IMR-90 (cell line): ENCODE data around the gene PLCL1. TPM values are rescaled to one million over a fixed set of nuclear protein-coding genes. Genes with fewer than 3 reads are reported as not detected.

Source experiments
- ATAC-seq: fragments of 200-7000 bp; cut with Tn5 transposase; 2 replicates; pipeline ENCODE4 v1.9.1; 2020; ENCODE audit warnings: low read depth, mild to moderate bottlenecking, moderate library complexity
- BruUV-seq: library from RNA; stranded (reverse); fragments of 400-500 nt; replicated peaks from 2 replicates; lab custom pipeline; 2021; lab: Mats Ljungman, UMichigan
- CTCF ChIA-PET: fragments of 300-600 bp; formaldehyde crosslinking; extraction: SDS; loops from one replicate; lab custom pipeline; 2021; ENCODE audit warnings: antibody characterized with exemption; lab: Yijun Ruan, JAX
- POLR2A ChIA-PET: fragments of 300-600 bp; sonication (Branson Sonifier 250); formaldehyde crosslinking; loops from one replicate; lab custom pipeline; 2022; ENCODE audit warnings: antibody characterized with exemption; ENCODE audit not compliant: unreplicated experiment; lab: Charles Lee
- DNase-seq: peaks from one replicate; pipeline ENCODE4 v3.0.0; 2013
- H2AFZ ChIP-seq: replicated peaks from 2 replicates; pipeline ENCODE3; 2013; ENCODE audit warnings: low read length, mild to moderate bottlenecking; ENCODE audit not compliant: poor library complexity
- H2AK5ac ChIP-seq: 2 replicates; pipeline ENCODE4 v1.6.1; 2013; ENCODE audit warnings: low read depth, low read length, inconsistent platforms
- H2AK9ac ChIP-seq: replicated peaks from 2 replicates; pipeline ENCODE3; 2013; ENCODE audit warnings: mild to moderate bottlenecking, low read depth, low read length, moderate library complexity; ENCODE audit not compliant: poor library complexity
- H2BK120ac ChIP-seq: 2 replicates; pipeline ENCODE4 v1.6.1; 2013; ENCODE audit warnings: low read depth, low read length, inconsistent platforms
- H2BK15ac ChIP-seq: 3 replicates; pipeline ENCODE4 v1.6.1; 2013; ENCODE audit warnings: low read depth, low read length, inconsistent platforms
- H2BK20ac ChIP-seq: 2 replicates; pipeline ENCODE4 v1.6.1; 2013; ENCODE audit warnings: low read depth, mild to moderate bottlenecking, inconsistent platforms, low read length, moderate library complexity
- H2BK5ac ChIP-seq: 2 replicates; pipeline ENCODE4 v1.6.1; 2013; ENCODE audit warnings: mild to moderate bottlenecking, low read depth, low read length, inconsistent platforms; ENCODE audit not compliant: poor library complexity, severe bottlenecking
- H3K14ac ChIP-seq: replicated peaks from 2 replicates; pipeline ENCODE4 v1.6.1; 2013; ENCODE audit warnings: low read depth, low read length, inconsistent platforms
- H3K18ac ChIP-seq: 2 replicates; pipeline ENCODE4 v1.6.1; 2013; ENCODE audit warnings: low read depth, low read length, control low read depth
- H3K23ac ChIP-seq: 2 replicates; pipeline ENCODE4 v1.6.1; 2013; ENCODE audit warnings: low read depth, low read length, inconsistent platforms
- H3K27ac ChIP-seq: 2 replicates; pipeline ENCODE4 v1.5.1; 2013; ENCODE audit warnings: mild to moderate bottlenecking, control low read depth, low read length; ENCODE audit not compliant: insufficient read depth
- H3K27me3 ChIP-seq: 2 replicates; pipeline ENCODE4 v1.6.1; 2013; ENCODE audit warnings: low read length; ENCODE audit not compliant: control insufficient read depth, insufficient read depth
- H3K36me3 ChIP-seq: 2 replicates; pipeline ENCODE4 v1.6.1; 2013; ENCODE audit warnings: low read length, mixed read lengths; ENCODE audit not compliant: control insufficient read depth, insufficient read depth
- H3K4ac ChIP-seq: 2 replicates; pipeline ENCODE4 v1.6.1; 2013; ENCODE audit warnings: low read depth, low read length, inconsistent platforms
- H3K4me1 ChIP-seq: 2 replicates; pipeline ENCODE4 v1.6.1; 2013; ENCODE audit warnings: low read length, mixed read lengths; ENCODE audit not compliant: control insufficient read depth, insufficient read depth
- H3K4me2 ChIP-seq: 2 replicates; pipeline ENCODE4 v1.6.1; 2013; ENCODE audit warnings: low read depth, mild to moderate bottlenecking, control low read depth, low read length, moderate library complexity
- H3K4me3 ChIP-seq: 2 replicates; pipeline ENCODE4 v1.5.1; 2013; ENCODE audit warnings: low read depth, mild to moderate bottlenecking, control low read depth, low read length, moderate library complexity; ENCODE audit not compliant: insufficient read depth
- H3K56ac ChIP-seq: 2 replicates; pipeline ENCODE4 v1.6.1; 2013; ENCODE audit warnings: low read length, inconsistent platforms; ENCODE audit not compliant: insufficient read depth; ENCODE audit errors: extremely low read depth
- H3K79me1 ChIP-seq, 2 experiments: 2 replicates each; pipeline ENCODE4 v1.6.1; 2013; ENCODE audit warnings: low read length in 2 of 2, inconsistent platforms in 1 of 2, low read depth in 1 of 2
- H3K9ac ChIP-seq: 2 replicates; pipeline ENCODE4 v1.6.1; 2013; ENCODE audit warnings: low read depth, low read length, control low read depth
- H3K9me1 ChIP-seq: 2 replicates; pipeline ENCODE4 v1.6.1; 2013; ENCODE audit warnings: low read length, inconsistent platforms; ENCODE audit not compliant: insufficient read depth
- H3K9me3 ChIP-seq: 2 replicates; pipeline ENCODE4 v1.6.1; 2013; ENCODE audit warnings: low read length; ENCODE audit not compliant: control insufficient read depth, insufficient read depth
- H4K20me1 ChIP-seq: 2 replicates; pipeline ENCODE4 v1.6.1; 2013; ENCODE audit warnings: low read length, inconsistent platforms; ENCODE audit not compliant: insufficient read depth
- H4K5ac ChIP-seq: 2 replicates; pipeline ENCODE4 v1.6.1; 2013; ENCODE audit warnings: mild to moderate bottlenecking, low read depth, low read length, control low read depth
- H4K8ac ChIP-seq, 2 experiments: 2 replicates each; pipeline ENCODE4 v1.6.1; 2013; ENCODE audit warnings: low read depth in 2 of 2, low read length in 2 of 2, control low read depth in 1 of 2, inconsistent platforms in 1 of 2
- H4K91ac ChIP-seq: 2 replicates; pipeline ENCODE4 v1.6.1; 2013; ENCODE audit warnings: low read depth, low read length, inconsistent platforms; ENCODE audit not compliant: insufficient read depth
- BHLHE40 ChIP-seq: fragments of 150-350 bp; IDR thresholded peaks from 2 replicates; pipeline ENCODE4 v1.6.1; 2016; ENCODE audit warnings: mild to moderate bottlenecking, low read depth, low read length
- CEBPB ChIP-seq: IDR thresholded peaks from 2 replicates; pipeline ENCODE4 v1.6.1; 2012; ENCODE audit warnings: low read depth, low read length, improper control_type of control experiment
- CHD1 ChIP-seq: IDR thresholded peaks from 2 replicates; pipeline ENCODE4 v1.6.1; 2012; ENCODE audit warnings: low read depth, low read length, improper control_type of control experiment
- CTCF ChIP-seq: conservative IDR thresholded peaks from 2 replicates; pipeline ENCODE4 v1.5.1; 2012; ENCODE audit warnings: mild to moderate bottlenecking, low read depth, low read length, improper control_type of control experiment
- ELK1 ChIP-seq: fragments of 150-350 bp; IDR thresholded peaks from 2 replicates; pipeline ENCODE4 v1.6.1; 2016; ENCODE audit warnings: low read depth, mild to moderate bottlenecking, low read length, moderate library complexity, borderline replicate concordance
- FOS ChIP-seq: fragments of 150-350 bp; IDR thresholded peaks from 2 replicates; pipeline ENCODE4 v1.6.1; 2016; ENCODE audit warnings: low read depth, low read length
- MAFK ChIP-seq: IDR thresholded peaks from 2 replicates; pipeline ENCODE4 v1.6.1; 2012; ENCODE audit warnings: low read depth, low read length, improper control_type of control experiment
- MAZ ChIP-seq: IDR thresholded peaks from 2 replicates; pipeline ENCODE4 v1.6.1; 2012; ENCODE audit warnings: low read depth, mild to moderate bottlenecking, low read length, improper control_type of control experiment, moderate library complexity, borderline replicate concordance
- MXI1 ChIP-seq: IDR thresholded peaks from 2 replicates; pipeline ENCODE4 v1.6.1; 2012; ENCODE audit warnings: low read depth, mild to moderate bottlenecking, low read length, moderate library complexity, borderline replicate concordance
- NFE2L2 ChIP-seq: fragments of 150-350 bp; IDR thresholded peaks from 2 replicates; pipeline ENCODE4 v1.6.1; 2016; ENCODE audit warnings: low read depth, mild to moderate bottlenecking, low read length
- POLR2A ChIP-seq: IDR thresholded peaks from 2 replicates; pipeline ENCODE4 v1.6.1; 2012; ENCODE audit warnings: mild to moderate bottlenecking, low read depth, low read length
- RAD21 ChIP-seq: IDR thresholded peaks from 2 replicates; pipeline ENCODE4 v1.6.1; 2012; ENCODE audit warnings: low read length, improper control_type of control experiment
- RCOR1 ChIP-seq: IDR thresholded peaks from 2 replicates; pipeline ENCODE4 v1.6.1; 2012; ENCODE audit warnings: mild to moderate bottlenecking, low read length, improper control_type of control experiment; ENCODE audit not compliant: insufficient replicate concordance
- RFX5 ChIP-seq: IDR thresholded peaks from 2 replicates; pipeline ENCODE4 v1.8.0; 2012; ENCODE audit warnings: low read depth, mild to moderate bottlenecking, low read length, moderate library complexity
- SMC3 ChIP-seq: fragments of 150-350 bp; IDR thresholded peaks from 2 replicates; pipeline ENCODE4 v1.6.1; 2016; ENCODE audit warnings: low read depth, mild to moderate bottlenecking, antibody characterized with exemption, low read length, moderate library complexity
- USF2 ChIP-seq: fragments of 150-350 bp; IDR thresholded peaks from 2 replicates; pipeline ENCODE4 v1.6.1; 2017; ENCODE audit warnings: mild to moderate bottlenecking, antibody characterized with exemption, low read length, low read depth
- WGBS, 2 experiments: methylation state at CpG; one replicate each; pipeline versions ENCODE4 v1.1.5 to v1.1.7; 2013; ENCODE audit warnings: missing lambda C conversion rate in 2 of 2; ENCODE audit not compliant: insufficient read length in 1 of 2; ENCODE audit errors: extremely low coverage in 2 of 2; 5-methylcytosine and 5-hydroxymethylcytosine counted together
- dilution Hi-C: fragments of 300-500 bp; cut with HindIII; formaldehyde crosslinking; loops from one replicate; pipeline ENCODE4 v1.14.3; 2018; ENCODE audit warnings: low sequenced_read_pairs; ENCODE audit not compliant: unreplicated experiment
- in situ Hi-C: fragments of 300-500 bp; cut with MboI; formaldehyde crosslinking; loops from 3 replicates; pipeline ENCODE4 v1.14.3; 2019; ENCODE audit warnings: low sequenced_read_pairs, inconsistent platforms, mixed read lengths
- intact Hi-C: fragments of 100-400 bp; cut with micrococcal nuclease; formaldehyde crosslinking; loops from 2 replicates; pipeline ENCODE4 v1.10.0; 2022
- polyA plus RNA-seq, 3 experiments: library from polyadenylated mRNA; depleted of rRNA; stranded (reverse); fragments of >200 nt; gene quantifications; 2 replicates each; pipeline ENCODE4 v1.2.3, GENCODE V29; 2012; ENCODE audit warnings: low replicate concordance in 1 of 3
- total RNA-seq: library from RNA; depleted of rRNA; stranded (reverse); fragments of >200 nt; gene quantifications from 2 replicates; pipeline ENCODE4 v1.2.3, GENCODE V29; 2012

Gene PLCL1
- total and polyA plus RNA-seq, 2 of the 4 experiments (the other 2 are of a cell fraction) = 0.14 to 0.18 TPM

- Histone ChIP-seq H3K79me1 (no peaks in the 10 kb centered on the region), H3K36me3 (no peaks in the 10 kb centered on the region), H4K8ac (no peak overlapping the region), H4K91ac (no peak overlapping the region), H3K4ac (no peak overlapping the region), H3K9ac (no peak overlapping the region), H3K9me1 (no peaks in the 10 kb centered on the region; the same call in 1 of the 2 replicates), H3K9me3 (no peaks in the 10 kb centered on the region), H2BK5ac (no peak overlapping the region), H3K56ac (no peak overlapping the region), H2AFZ (no peak overlapping the region), H3K4me2 (no peak overlapping the region), H2BK120ac (no peak overlapping the region), H2BK20ac (no peak overlapping the region), H3K18ac (no peak overlapping the region), H2AK9ac (no peak overlapping the region), H3K23ac (no peak overlapping the region), H3K27me3 (no peaks in the 10 kb centered on the region), H3K27ac (no peak overlapping the region), H2AK5ac (no peak overlapping the region), H4K20me1 (no peaks in the 10 kb centered on the region), H3K14ac (no peak overlapping the region), H3K4me3 (no peak overlapping the region), H2BK15ac (no peak overlapping the region), H4K5ac (no peak overlapping the region), H3K4me1 (no peaks in the 10 kb centered on the region)
- dilution Hi-C loops = no loop called here
- TF ChIP-seq MAZ (no peak), USF2 (no peak), BHLHE40 (no peak), CEBPB (no peak), MAFK (no peak), RFX5 (no peak), FOS (no peak), RCOR1 (no peak), CTCF (no peak), SMC3 (no peak), POLR2A (no peak), RAD21 (no peak), NFE2L2 (no peak), ELK1 (no peak), MXI1 (no peak), CHD1 (no peak)
- ChIA-PET POLR2A (no interaction called here), CTCF (no interaction called here)
- ATAC-seq = no peak
- no TSS peak for BruUV-seq
- intact Hi-C loops = no loop called here
- WGBS, 2 experiments = no CpG with 5 or more reads among the region's 2 CpGs
- DNase-seq = no peak
- in situ Hi-C loops = no loop called here
Observed at GRCh38 chr2:197894751-197895274, 90.4 kb downstream of the PLCL1 start.
